Measurements from ENCODE around the gene GSDMA.

GRCh38 chr17:39924691-39925055 lies 38.1 kb upstream of the GSDMA start:
- TF ChIP-seq, protein P1, sequence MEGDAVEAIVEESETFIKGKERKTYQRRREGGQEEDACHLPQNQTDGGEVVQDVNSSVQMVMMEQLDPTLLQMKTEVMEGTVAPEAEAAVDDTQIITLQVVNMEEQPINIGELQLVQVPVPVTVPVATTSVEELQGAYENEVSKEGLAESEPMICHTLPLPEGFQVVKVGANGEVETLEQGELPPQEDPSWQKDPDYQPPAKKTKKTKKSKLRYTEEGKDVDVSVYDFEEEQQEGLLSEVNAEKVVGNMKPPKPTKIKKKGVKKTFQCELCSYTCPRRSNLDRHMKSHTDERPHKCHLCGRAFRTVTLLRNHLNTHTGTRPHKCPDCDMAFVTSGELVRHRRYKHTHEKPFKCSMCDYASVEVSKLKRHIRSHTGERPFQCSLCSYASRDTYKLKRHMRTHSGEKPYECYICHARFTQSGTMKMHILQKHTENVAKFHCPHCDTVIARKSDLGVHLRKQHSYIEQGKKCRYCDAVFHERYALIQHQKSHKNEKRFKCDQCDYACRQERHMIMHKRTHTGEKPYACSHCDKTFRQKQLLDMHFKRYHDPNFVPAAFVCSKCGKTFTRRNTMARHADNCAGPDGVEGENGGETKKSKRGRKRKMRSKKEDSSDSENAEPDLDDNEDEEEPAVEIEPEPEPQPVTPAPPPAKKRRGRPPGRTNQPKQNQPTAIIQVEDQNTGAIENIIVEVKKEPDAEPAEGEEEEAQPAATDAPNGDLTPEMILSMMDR (conservative IDR thresholded peaks at IDR 0.05): no peak
- TF ChIP-seq EZH2 (IDR thresholded peaks at IDR 0.05; ENCODE audit: low read depth): no peak

All from PC-9 (cell line).